Gastroesophageal sphincter (tissue), 3 donors: Measurements from ENCODE around the gene KRT2.

Source experiments
- EP300 ChIP-seq: sonication (generic); formaldehyde crosslinking; IDR thresholded peaks from one replicate; pipeline ENCODE4 v1.6.1; 2017; ENCODE audit warnings: antibody characterized with exemption, mild to moderate bottlenecking
- POLR2A ChIP-seq, 2 donors: fragments of 450-650 bp; IDR thresholded peaks; one replicate each; pipeline ENCODE4 v1.6.1; 2017; ENCODE audit warnings: antibody characterized with exemption in 2 of 2, mild to moderate bottlenecking in 2 of 2, moderate library complexity in 1 of 2
- POLR2AphosphoS5 ChIP-seq: sonication (generic); formaldehyde crosslinking; IDR thresholded peaks from one replicate; pipeline ENCODE4 v1.6.1; 2017; ENCODE audit warnings: antibody characterized with exemption
- TF ChIP-seq, protein P1 (sequence below), 4 experiments: fragments of 200-600 bp in 2 of 4; fragments of 450-650 bp in 2 of 4; sonication (generic) in 1 of 4; IDR thresholded peaks; one replicate each; pipeline ENCODE4 v1.5.1; 2017 to 2019; ENCODE audit warnings: antibody characterized with exemption in 4 of 4, mild to moderate bottlenecking in 2 of 4, moderate library complexity in 2 of 4

DNA sequence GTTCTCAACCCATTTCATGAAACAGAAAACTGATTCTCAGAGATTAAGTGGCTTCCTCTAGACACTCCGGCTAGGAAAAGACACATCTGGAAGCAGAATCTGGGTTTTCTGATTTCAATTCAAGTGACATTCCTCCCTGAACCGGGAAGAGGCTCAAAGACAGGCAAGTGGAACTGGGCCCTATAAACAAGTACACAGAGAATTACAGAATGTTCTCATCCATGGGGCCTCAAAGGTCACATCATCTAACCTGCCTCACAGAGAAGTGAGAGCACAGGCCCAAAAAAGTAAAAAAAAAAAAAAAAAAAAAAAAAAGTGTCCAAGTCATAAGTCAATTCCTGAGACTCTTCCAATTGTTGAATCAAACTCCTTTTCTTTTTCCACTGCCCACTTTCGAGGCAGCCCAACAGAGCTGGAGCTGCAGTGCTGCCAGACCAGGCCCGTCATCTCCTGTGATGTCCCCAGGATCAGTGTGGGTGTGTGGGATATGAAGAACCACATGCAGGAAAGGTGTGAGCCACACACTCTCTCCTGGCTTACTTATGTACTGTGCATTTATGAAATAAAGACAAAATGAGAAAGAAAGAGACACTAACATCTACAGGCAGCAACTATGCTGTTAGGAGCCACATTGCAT lies 31.0 kb upstream of the KRT2 start:
- TF ChIP-seq, protein P1, sequence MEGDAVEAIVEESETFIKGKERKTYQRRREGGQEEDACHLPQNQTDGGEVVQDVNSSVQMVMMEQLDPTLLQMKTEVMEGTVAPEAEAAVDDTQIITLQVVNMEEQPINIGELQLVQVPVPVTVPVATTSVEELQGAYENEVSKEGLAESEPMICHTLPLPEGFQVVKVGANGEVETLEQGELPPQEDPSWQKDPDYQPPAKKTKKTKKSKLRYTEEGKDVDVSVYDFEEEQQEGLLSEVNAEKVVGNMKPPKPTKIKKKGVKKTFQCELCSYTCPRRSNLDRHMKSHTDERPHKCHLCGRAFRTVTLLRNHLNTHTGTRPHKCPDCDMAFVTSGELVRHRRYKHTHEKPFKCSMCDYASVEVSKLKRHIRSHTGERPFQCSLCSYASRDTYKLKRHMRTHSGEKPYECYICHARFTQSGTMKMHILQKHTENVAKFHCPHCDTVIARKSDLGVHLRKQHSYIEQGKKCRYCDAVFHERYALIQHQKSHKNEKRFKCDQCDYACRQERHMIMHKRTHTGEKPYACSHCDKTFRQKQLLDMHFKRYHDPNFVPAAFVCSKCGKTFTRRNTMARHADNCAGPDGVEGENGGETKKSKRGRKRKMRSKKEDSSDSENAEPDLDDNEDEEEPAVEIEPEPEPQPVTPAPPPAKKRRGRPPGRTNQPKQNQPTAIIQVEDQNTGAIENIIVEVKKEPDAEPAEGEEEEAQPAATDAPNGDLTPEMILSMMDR (IDR thresholded peaks at IDR 0.05), result no peak
- TF ChIP-seq POLR2AphosphoS5, result no peak
- TF ChIP-seq POLR2A (IDR thresholded peaks at IDR 0.05), result no peak
- TF ChIP-seq EP300, result no peak
